H9 (cell line): Measurements from ENCODE around the gene FBN1. TPM values are rescaled to one million over a fixed set of nuclear protein-coding genes. Genes with fewer than 3 reads are reported as not detected.
A peak's percentile ranks its signal among the peaks of the same experiment; 100 is the strongest.

Source experiments
- DNase-seq: peaks from one replicate; pipeline ENCODE4 v3.0.0-alpha.2; 2017
- H2AFZ ChIP-seq: one replicate; pipeline ENCODE4 v1.6.1; 2013; ENCODE audit warnings: mild to moderate bottlenecking, low read length, control low read depth, moderate library complexity
- H2AK5ac ChIP-seq: 2 replicates; pipeline ENCODE4 v1.6.1; 2013; ENCODE audit warnings: low read length, control low read depth, mixed read lengths; ENCODE audit not compliant: insufficient read length
- H2BK120ac ChIP-seq: one replicate; pipeline ENCODE4 v1.6.1; 2013; ENCODE audit warnings: low read depth, mild to moderate bottlenecking, low read length, control low read depth, inconsistent platforms; ENCODE audit not compliant: poor library complexity, severe bottlenecking
- H2BK12ac ChIP-seq: 2 replicates; pipeline ENCODE4 v1.6.1; 2013; ENCODE audit warnings: low read length, control low read depth, mixed read lengths, low read depth; ENCODE audit not compliant: insufficient read length
- H2BK15ac ChIP-seq: 2 replicates; pipeline ENCODE4 v1.6.1; 2013; ENCODE audit warnings: low read depth, low read length, control low read depth
- H2BK20ac ChIP-seq: one replicate; pipeline ENCODE4 v1.6.1; 2013; ENCODE audit warnings: low read depth, mild to moderate bottlenecking, low read length, control low read depth, inconsistent platforms; ENCODE audit not compliant: poor library complexity, severe bottlenecking
- H2BK5ac ChIP-seq: 2 replicates; pipeline ENCODE4 v1.6.1; 2013; ENCODE audit warnings: low read length, control low read depth, mixed read lengths; ENCODE audit not compliant: insufficient read length
- H3K14ac ChIP-seq: 2 replicates; pipeline ENCODE4 v1.6.1; 2013; ENCODE audit warnings: low read length, control low read depth; ENCODE audit not compliant: insufficient read depth
- H3K18ac ChIP-seq: 2 replicates; pipeline ENCODE4 v1.6.1; 2013; ENCODE audit warnings: low read depth, mild to moderate bottlenecking, mixed read lengths, low read length, control low read depth; ENCODE audit not compliant: insufficient read length
- H3K23ac ChIP-seq: 2 replicates; pipeline ENCODE4 v1.6.1; 2013; ENCODE audit warnings: low read length, control low read depth, mixed read lengths, low read depth; ENCODE audit not compliant: insufficient read length
- H3K23me2 ChIP-seq: 2 replicates; pipeline ENCODE4 v1.6.1; 2013; ENCODE audit warnings: low read depth, mild to moderate bottlenecking, mixed read lengths, low read length, control low read depth; ENCODE audit not compliant: insufficient read length, poor library complexity, severe bottlenecking
- H3K27ac ChIP-seq: 2 replicates; pipeline ENCODE4 v1.5.1; 2013; ENCODE audit warnings: low read length, control low read depth, mixed read lengths, low read depth; ENCODE audit not compliant: insufficient read length
- H3K27me3 ChIP-seq: 2 replicates; pipeline ENCODE4 v1.6.1; 2013; ENCODE audit warnings: low read length, control low read depth, inconsistent platforms; ENCODE audit not compliant: insufficient read depth
- H3K4ac ChIP-seq: 2 replicates; pipeline ENCODE4 v1.6.1; 2013; ENCODE audit warnings: low read depth, mild to moderate bottlenecking, control low read depth, inconsistent platforms, low read length, moderate library complexity
- H3K4me1 ChIP-seq: 2 replicates; pipeline ENCODE4 v1.6.1; 2013; ENCODE audit warnings: low read length, control low read depth, inconsistent platforms; ENCODE audit not compliant: insufficient read depth
- H3K4me2 ChIP-seq: 2 replicates; pipeline ENCODE4 v1.6.1; 2013; ENCODE audit warnings: low read length, control low read depth, mixed read lengths; ENCODE audit not compliant: insufficient read length, insufficient read depth
- H3K56ac ChIP-seq: 2 replicates; pipeline ENCODE4 v1.6.1; 2013; ENCODE audit warnings: low read depth, mild to moderate bottlenecking, mixed read lengths, low read length, control low read depth; ENCODE audit not compliant: insufficient read length
- H3K79me1 ChIP-seq: 2 replicates; pipeline ENCODE4 v1.6.1; 2013; ENCODE audit warnings: low read depth, mild to moderate bottlenecking, moderate library complexity, low read length, control low read depth, inconsistent platforms; ENCODE audit not compliant: insufficient read depth, poor library complexity, severe bottlenecking
- H3K79me2 ChIP-seq: 2 replicates; pipeline ENCODE4 v1.6.1; 2013; ENCODE audit warnings: low read length, control low read depth, inconsistent platforms; ENCODE audit not compliant: insufficient read depth
- H3K9ac ChIP-seq: 2 replicates; pipeline ENCODE4 v1.6.1; 2013; ENCODE audit warnings: low read length, control low read depth, mixed read lengths; ENCODE audit not compliant: insufficient read length; ENCODE audit errors: extremely low read depth
- H3K9me3 ChIP-seq: one replicate; pipeline ENCODE4 v1.6.1; 2013; ENCODE audit warnings: low read depth, low read length, inconsistent platforms; ENCODE audit not compliant: control insufficient read depth
- H3T11ph ChIP-seq: one replicate; pipeline ENCODE4 v1.6.1; 2013; ENCODE audit warnings: mild to moderate bottlenecking, low read length, control low read depth, inconsistent platforms
- H4K20me1 ChIP-seq: one replicate; pipeline ENCODE4 v1.6.1; 2013; ENCODE audit not compliant: control insufficient read depth, insufficient read length, insufficient read depth
- H4K5ac ChIP-seq: 2 replicates; pipeline ENCODE4 v1.6.1; 2013; ENCODE audit warnings: low read depth, mild to moderate bottlenecking, mixed read lengths, low read length, control low read depth; ENCODE audit not compliant: insufficient read length
- H4K8ac ChIP-seq: replicated peaks from 2 replicates; pipeline ENCODE4 v1.6.1; 2013; ENCODE audit warnings: low read length, control low read depth, mixed read lengths, low read depth; ENCODE audit not compliant: insufficient read length
- H4K91ac ChIP-seq: 2 replicates; pipeline ENCODE4 v1.6.1; 2013; ENCODE audit warnings: low read depth, mild to moderate bottlenecking, moderate library complexity, mixed read lengths, low read length, control low read depth; ENCODE audit not compliant: insufficient read length
- H3K27ac Mint-ChIP-seq, 3 experiments: 2 replicates in 2 of 3; 3 replicates in 1 of 3; pipeline ENCODE4 v1.8.0; 2020 to 2021; ENCODE audit warnings: mixed read lengths in 3 of 3, mild to moderate bottlenecking in 1 of 3, moderate library complexity in 1 of 3
- H3K27me3 Mint-ChIP-seq: 2 replicates; pipeline ENCODE4 v1.8.0; 2021; ENCODE audit warnings: low read depth, mild to moderate bottlenecking, moderate library complexity, mixed read lengths
- H3K36me3 Mint-ChIP-seq, 3 experiments: 2 replicates in 2 of 3; 3 replicates in 1 of 3; pipeline ENCODE4 v1.8.0; 2020 to 2021; ENCODE audit warnings: low read depth in 3 of 3, mixed read lengths in 3 of 3; ENCODE audit not compliant: insufficient read depth in 1 of 3
- H3K4me1 Mint-ChIP-seq, 2 experiments: 2 replicates each; pipeline ENCODE4 v1.8.0; 2020; ENCODE audit warnings: mixed read lengths in 2 of 2
- H3K4me3 Mint-ChIP-seq, 2 experiments: 2 replicates in 1 of 2; 3 replicates in 1 of 2; pipeline ENCODE4 v1.8.0; 2020 to 2021; ENCODE audit warnings: mild to moderate bottlenecking in 2 of 2, mixed read lengths in 2 of 2, moderate library complexity in 1 of 2
- H3K9me3 Mint-ChIP-seq, 2 experiments: 2 replicates in 1 of 2; 3 replicates in 1 of 2; pipeline ENCODE4 v1.8.0; 2020; ENCODE audit warnings: mild to moderate bottlenecking in 2 of 2, mixed read lengths in 2 of 2, moderate library complexity in 1 of 2
- WGBS: extraction: QIAGEN DNeasy Blood & Tissue Kit; methylation state at CpG from one replicate; pipeline ENCODE4 v1.1.7; 2013; ENCODE audit warnings: missing lambda C conversion rate, low lambda C conversion rate, mixed read lengths; ENCODE audit not compliant: insufficient read length; ENCODE audit errors: extremely low coverage; 5-methylcytosine and 5-hydroxymethylcytosine counted together
- total RNA-seq: library from RNA; stranded (reverse); gene quantifications from 2 replicates; pipeline ENCODE4 v1.2.1, GENCODE V29; 2021
- TF ChIP-seq, protein P1 (sequence below): fragments of 200-600 bp; sonication (generic); conservative IDR thresholded peaks from 3 replicates; pipeline ENCODE4 v1.8.0; 2021; ENCODE audit warnings: antibody characterized with exemption, mild to moderate bottlenecking

FBN1 gene
- total RNA-seq, 1 experiment from 2014 or later: 3.6 TPM

GRCh38 chr15:48644467-48644826 lies 1.1 kb downstream of the FBN1 start:
- no peak overlapping the region for H3K9ac ChIP-seq
- DNase-seq: no peak
- H4K20me1 ChIP-seq: no peaks in the 10 kb centered on the region
- H3K9me3 ChIP-seq: no peaks in the 10 kb centered on the region
- peaks cover 5% of the 10 kb centered on the region for H3K4me1 ChIP-seq
- H2BK15ac ChIP-seq: no peak overlapping the region
- Mint-ChIP-seq H3K27me3 (peaks cover 55% of the 10 kb centered on the region), H3K27ac (no peak overlapping the region), H3K9me3 (no peaks in the 10 kb centered on the region), H3K4me1 (peaks cover 23 to 28% of the 10 kb centered on the region in 2 experiments), H3K36me3 (no peaks in the 10 kb centered on the region), H3K4me3 (peak overlapping the region; percentile 74 to 76)
- H2BK5ac ChIP-seq: no peak overlapping the region
- TF ChIP-seq, protein P1, sequence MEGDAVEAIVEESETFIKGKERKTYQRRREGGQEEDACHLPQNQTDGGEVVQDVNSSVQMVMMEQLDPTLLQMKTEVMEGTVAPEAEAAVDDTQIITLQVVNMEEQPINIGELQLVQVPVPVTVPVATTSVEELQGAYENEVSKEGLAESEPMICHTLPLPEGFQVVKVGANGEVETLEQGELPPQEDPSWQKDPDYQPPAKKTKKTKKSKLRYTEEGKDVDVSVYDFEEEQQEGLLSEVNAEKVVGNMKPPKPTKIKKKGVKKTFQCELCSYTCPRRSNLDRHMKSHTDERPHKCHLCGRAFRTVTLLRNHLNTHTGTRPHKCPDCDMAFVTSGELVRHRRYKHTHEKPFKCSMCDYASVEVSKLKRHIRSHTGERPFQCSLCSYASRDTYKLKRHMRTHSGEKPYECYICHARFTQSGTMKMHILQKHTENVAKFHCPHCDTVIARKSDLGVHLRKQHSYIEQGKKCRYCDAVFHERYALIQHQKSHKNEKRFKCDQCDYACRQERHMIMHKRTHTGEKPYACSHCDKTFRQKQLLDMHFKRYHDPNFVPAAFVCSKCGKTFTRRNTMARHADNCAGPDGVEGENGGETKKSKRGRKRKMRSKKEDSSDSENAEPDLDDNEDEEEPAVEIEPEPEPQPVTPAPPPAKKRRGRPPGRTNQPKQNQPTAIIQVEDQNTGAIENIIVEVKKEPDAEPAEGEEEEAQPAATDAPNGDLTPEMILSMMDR: no peak
- no peak overlapping the region for H3K4ac ChIP-seq
- no peak overlapping the region for H3K27ac ChIP-seq
- no peak overlapping the region for H2BK20ac ChIP-seq
- H3K4me2 ChIP-seq: peak overlapping the region; percentile 92
- H2AK5ac ChIP-seq: no peak overlapping the region
- H3K27me3 ChIP-seq: peaks cover 12% of the 10 kb centered on the region; the same call in 1 of the 2 replicates
- peak overlapping the region; percentile 3 for H2AFZ ChIP-seq
- no peak overlapping the region for H3K56ac ChIP-seq
- no peak overlapping the region for H3K23ac ChIP-seq
- H3K14ac ChIP-seq: no peak overlapping the region; the same call in 1 of the 2 replicates
- H3K79me1 ChIP-seq: no peaks in the 10 kb centered on the region
- H3T11ph ChIP-seq: no peak overlapping the region
- WGBS: no CpG with 5 or more reads among the region's 26 CpGs
- H3K23me2 ChIP-seq: peaks cover 23% of the 10 kb centered on the region
- no peak overlapping the region for H2BK120ac ChIP-seq
- no peak overlapping the region for H3K18ac ChIP-seq
- H4K91ac ChIP-seq: no peak overlapping the region
- no peaks in the 10 kb centered on the region for H3K79me2 ChIP-seq
- H4K8ac ChIP-seq: no peak overlapping the region
- no peak overlapping the region for H2BK12ac ChIP-seq
- no peak overlapping the region for H4K5ac ChIP-seq
